Cardiac muscle cell (in vitro differentiated cells and primary cell): ENCODE measurements around the gene SKI. TPM values are rescaled to one million over a fixed set of nuclear protein-coding genes. Genes with fewer than 3 reads are reported as not detected.
A peak's percentile ranks its signal among the peaks of the same experiment; 100 is the strongest.

ENCODE experiments used
- DNase-seq, 2 donors: peaks; one replicate each; pipeline versions ENCODE4 v3.0.0 to v3.0.0-alpha.2; 2010 to 2017; ENCODE audit warnings: low read depth in 1 of 2, low spot score in 1 of 2
- H3K27ac ChIP-seq: fragments of 200-600 bp; sonication (generic); 2 replicates; pipeline ENCODE4 v1.5.1; 2016
- H3K27me3 ChIP-seq: fragments of 200-600 bp; sonication (generic); 2 replicates; pipeline ENCODE4 v1.6.0; 2016; ENCODE audit warnings: control low read depth
- H3K36me3 ChIP-seq: fragments of 200-600 bp; sonication (generic); 2 replicates; pipeline ENCODE4 v1.5.1; 2016; ENCODE audit warnings: control low read depth
- H3K4me1 ChIP-seq: fragments of 200-600 bp; sonication (generic); 2 replicates; pipeline ENCODE4 v1.8.1; 2017; ENCODE audit warnings: low read depth, mild to moderate bottlenecking, mixed run types
- H3K4me3 ChIP-seq: fragments of 200-600 bp; sonication (generic); 2 replicates; pipeline ENCODE4 v1.5.1; 2016; ENCODE audit warnings: mild to moderate bottlenecking
- H3K9me3 ChIP-seq: fragments of 200-600 bp; sonication (generic); 2 replicates; pipeline ENCODE4 v1.5.1; 2017; ENCODE audit warnings: low read depth, mild to moderate bottlenecking, control low read depth
- CTCF ChIP-seq: IDR thresholded peaks from 2 replicates; pipeline ENCODE4 v1.5.1; 2012; ENCODE audit warnings: low read depth, mild to moderate bottlenecking, low read length
- polyA plus RNA-seq: library from polyadenylated mRNA; unstranded; fragments of >200 nt; fragmentation: Nextera tagmentation; extraction: Ambion mirVana; gene quantifications from 2 replicates; pipeline ENCODE4 v1.2.1, GENCODE V29; 2016
- total RNA-seq: library from RNA; depleted of rRNA; stranded (reverse); fragments of >200 nt; gene quantifications from 2 replicates; pipeline ENCODE4 v1.2.3, GENCODE V29; 2016

SKI gene
- total RNA-seq, result 25.2 and 31.9 TPM in 2 replicates
- polyA plus RNA-seq, result 2.7 and 5.2 TPM in 2 replicates

DNA sequence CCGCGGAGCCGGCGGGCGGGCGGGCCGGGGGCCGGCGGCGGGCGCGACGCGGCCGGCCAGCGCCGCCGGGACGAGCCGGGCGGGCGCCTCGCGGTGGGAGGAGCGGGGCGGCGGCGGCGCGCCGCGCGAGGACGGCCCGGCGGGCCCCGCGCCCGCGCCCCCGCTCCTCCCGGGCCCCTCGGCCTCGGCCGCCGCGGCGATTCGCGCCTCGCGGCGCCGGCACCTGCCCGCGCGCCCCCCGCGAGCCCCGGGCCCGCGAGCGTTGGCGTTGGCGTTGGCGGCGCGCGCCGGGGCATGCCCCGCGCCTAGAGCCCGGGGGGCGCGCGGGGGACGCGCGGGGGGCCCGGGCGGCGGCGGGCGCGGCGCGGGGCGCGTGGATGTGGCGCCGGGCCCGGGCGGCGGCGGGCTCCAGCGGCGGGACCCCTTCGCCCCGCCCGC is at the start of gene SKI:
Gene SKI, plus strand, starts transcription at position 163 of the 438 bp plus-strand sequence. CDS start 448 bp downstream, outside the sequence.
- Histone ChIP-seq H3K9me3 (no peaks in the 10 kb centered on the region), H3K4me3 (peak within 1 kb of the TSS; percentile 94), H3K27ac (peak within 1 kb of the TSS; percentile 100), H3K36me3 (no peaks in the 10 kb centered on the region), H3K4me1 (peaks cover 36% of the 10 kb centered on the region), H3K27me3 (no peaks in the 10 kb centered on the region)
- no peak for DNase-seq
- TF ChIP-seq CTCF, result no peak

DNA sequence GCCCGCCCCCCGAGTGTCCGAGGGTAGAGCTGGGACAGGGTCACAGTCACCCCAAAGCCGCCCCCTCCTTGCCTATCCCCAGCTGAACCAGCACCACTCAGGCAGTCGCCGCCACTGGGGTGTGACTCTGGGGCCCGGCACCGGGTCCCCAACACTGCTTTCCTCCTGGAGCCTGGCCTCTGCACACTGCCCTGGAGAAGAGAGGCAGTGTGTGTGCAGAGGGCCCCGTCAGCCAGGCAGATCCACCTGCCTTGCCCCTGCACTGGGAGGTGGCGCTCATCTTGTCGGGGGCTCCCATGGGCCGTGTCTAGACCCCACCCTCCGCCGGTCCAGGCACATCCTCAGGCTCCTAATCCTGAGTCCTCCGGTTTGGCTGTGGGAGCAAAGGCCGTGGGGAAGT is 49.2 kb upstream of the SKI start:
- no peaks in the 10 kb centered on the region for H3K9me3 ChIP-seq
- no peak for DNase-seq
- no peak overlapping the region for H3K4me3 ChIP-seq
- H3K27me3 ChIP-seq, result no peaks in the 10 kb centered on the region
- no peak for TF ChIP-seq CTCF
- no peak overlapping the region for H3K27ac ChIP-seq
- H3K36me3 ChIP-seq, result no peaks in the 10 kb centered on the region
- H3K4me1 ChIP-seq, result no peaks in the 10 kb centered on the region

- Histone ChIP-seq H3K4me1 (no peaks in the 10 kb centered on the region), H3K9me3 (no peaks in the 10 kb centered on the region), H3K36me3 (peaks cover 1% of the 10 kb centered on the region), H3K27ac (no peak overlapping the region), H3K4me3 (no peak overlapping the region), H3K27me3 (no peaks in the 10 kb centered on the region)
- TF ChIP-seq CTCF, result no peak
- DNase-seq, result no peak
Measured at GRCh38 chr1:2179283-2180013, 48.7 kb upstream of the SKI start.

DNA sequence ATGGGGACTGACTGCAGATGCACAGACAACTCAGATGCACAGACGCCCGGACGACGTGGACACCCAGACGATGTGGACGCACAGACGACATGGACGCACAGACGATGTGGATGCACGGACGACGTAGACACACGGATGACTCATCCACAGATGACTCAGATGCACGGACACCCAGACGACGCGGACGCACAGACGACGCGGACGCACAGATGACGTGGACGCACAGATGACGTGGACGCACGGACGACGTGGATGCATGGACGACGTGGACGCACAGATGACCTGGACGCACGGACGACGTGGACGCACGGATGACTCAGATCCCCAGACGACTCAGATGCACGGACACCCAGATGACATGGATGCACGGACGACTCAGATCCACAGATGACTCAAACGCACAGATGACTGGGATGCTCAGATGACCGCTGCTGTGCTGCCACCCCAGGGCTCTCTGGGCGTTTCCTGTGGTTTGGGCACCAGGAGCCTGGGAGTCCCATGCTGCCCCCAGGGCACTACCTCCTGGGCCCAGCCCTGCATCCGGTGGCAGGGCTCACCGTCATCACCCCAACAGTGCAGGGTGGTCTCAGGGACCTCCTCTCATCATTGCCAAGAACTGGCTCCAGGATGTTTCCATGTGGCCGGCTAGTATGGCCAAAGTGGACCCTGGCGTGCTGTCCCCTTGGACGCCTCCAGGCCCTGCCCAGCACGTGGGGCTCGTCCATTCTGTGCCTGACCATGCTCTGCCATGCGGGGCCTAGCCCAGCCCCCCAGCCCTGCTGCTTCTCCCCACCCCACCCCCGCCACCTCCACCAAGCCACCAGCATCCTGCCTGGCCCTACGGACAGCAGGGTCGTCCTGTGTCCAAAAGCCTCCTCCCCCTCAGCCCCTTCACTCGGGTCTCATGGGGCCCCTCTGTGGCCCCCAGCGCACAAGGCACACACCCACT is 47.5 kb upstream of the SKI start:
- no peaks in the 10 kb centered on the region for H3K27me3 ChIP-seq
- no peaks in the 10 kb centered on the region for H3K9me3 ChIP-seq
- no peak for TF ChIP-seq CTCF
- no peak for DNase-seq
- H3K4me3 ChIP-seq, result no peak overlapping the region
- H3K4me1 ChIP-seq, result no peaks in the 10 kb centered on the region
- H3K36me3 ChIP-seq, result peaks cover 4% of the 10 kb centered on the region
- no peak overlapping the region for H3K27ac ChIP-seq

DNA sequence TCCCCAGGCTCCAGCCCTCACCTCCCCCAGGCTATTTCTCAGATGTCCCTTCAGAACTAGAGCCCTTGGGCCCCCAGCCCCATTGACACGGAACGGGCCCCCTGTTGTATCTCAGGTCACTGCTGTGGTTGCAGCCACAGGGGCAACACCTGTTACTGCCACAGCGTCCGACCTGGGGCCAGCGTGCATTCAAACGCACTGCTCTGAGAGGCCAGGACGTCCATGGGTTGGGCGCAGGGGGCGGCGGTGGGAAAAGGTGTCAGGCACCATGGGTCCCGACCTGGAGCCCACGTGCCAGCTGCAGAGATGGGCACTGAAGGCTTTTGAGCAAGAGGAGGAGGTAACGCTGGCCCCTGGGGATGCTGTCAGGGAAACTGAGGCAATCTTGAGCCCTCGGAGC is 46.8 kb upstream of the SKI start:
- H3K4me1 ChIP-seq, result no peaks in the 10 kb centered on the region
- H3K36me3 ChIP-seq, result peaks cover 8% of the 10 kb centered on the region
- no peak for TF ChIP-seq CTCF
- no peak overlapping the region for H3K4me3 ChIP-seq
- no peaks in the 10 kb centered on the region for H3K9me3 ChIP-seq
- no peak overlapping the region for H3K27ac ChIP-seq
- H3K27me3 ChIP-seq, result no peaks in the 10 kb centered on the region
- no peak for DNase-seq
